Psoas muscle (tissue), 8 donors: ENCODE data around the gene EHMT1. TPM values are rescaled to one million over a fixed set of nuclear protein-coding genes. Genes with fewer than 3 reads are reported as not detected.

Source experiments
- ATAC-seq, 4 donors: fragments of 200-7000 bp; cut with Tn5 transposase; one replicate each; pipeline ENCODE4 v1.9.1; 2020; ENCODE audit warnings: moderate library complexity in 3 of 4, mild to moderate bottlenecking in 2 of 4
- DNase-seq, 2 donors: peaks; one replicate each; pipeline ENCODE4 v3.0.0-alpha.2; 2020
- H3K27ac ChIP-seq: fragments of 200-600 bp; one replicate; pipeline ENCODE4 v1.8.0; 2022
- H3K27me3 ChIP-seq, 3 donors: fragments of 200-600 bp in 1 of 3; one replicate each; pipeline versions ENCODE4 v1.6.1 to v1.8.0; 2013 to 2022; ENCODE audit warnings: low read length in 2 of 3, mild to moderate bottlenecking in 2 of 3, moderate library complexity in 1 of 3; ENCODE audit not compliant: insufficient read depth in 3 of 3
- H3K36me3 ChIP-seq, 2 donors: fragments of 200-600 bp in 1 of 2; one replicate each; pipeline versions ENCODE4 v1.6.1 to v1.8.0; 2013 to 2022; ENCODE audit warnings: low read depth in 1 of 2, mild to moderate bottlenecking in 1 of 2, moderate library complexity in 1 of 2; ENCODE audit not compliant: insufficient read depth in 1 of 2
- H3K4me1 ChIP-seq: fragments of 200-600 bp; one replicate; pipeline ENCODE4 v1.8.0; 2022
- H3K4me3 ChIP-seq: fragments of 200-600 bp; one replicate; pipeline ENCODE4 v1.8.0; 2022; ENCODE audit warnings: mild to moderate bottlenecking
- H3K9me3 ChIP-seq: fragments of 200-600 bp; one replicate; pipeline ENCODE4 v1.8.0; 2022
- CTCF ChIP-seq: fragments of 200-600 bp; IDR thresholded peaks from one replicate; pipeline ENCODE4 v1.8.0; 2022; ENCODE audit warnings: antibody characterized with exemption
- WGBS, 3 donors: extraction: QIAGEN DNeasy Blood & Tissue Kit; methylation state at CpG; one replicate each; pipeline versions ENCODE4 v1.1.6 to v1.1.7; 2013; 5-methylcytosine and 5-hydroxymethylcytosine counted together
- intact Hi-C, 2 donors: fragments of 100-400 bp; cut with DNase I; formaldehyde crosslinking; loops; one replicate each; pipeline versions ENCODE4 v1.11.0 to v1.14.2; 2022
- polyA plus RNA-seq, 3 donors: library from polyadenylated mRNA; stranded (reverse); fragments of 200-250 nt; gene quantifications; one replicate each; pipeline ENCODE4 v1.2.3, GENCODE V29; 2013
- total RNA-seq, 4 donors: library from RNA; stranded (reverse); fragmentation: NEBNext Ultra II Directional in 2 of 4; extraction: Animal tissue kit (Norgen Biotek cat#: 25700) in 2 of 4; gene quantifications; one replicate each; pipeline versions ENCODE4 v1.2.1 to v1.2.4, GENCODE V29; 2021 to 2023
- donor health status: healthy with polysubstance abuse.
- donor health status: DM: no; HTN: no; CAD: no; lungs with moderate emphysema.
- donor health status: Bipolar disorder and iron deficiency.
- donor health status: healthy.
- donor health status: DM: yes; HTN: yes; CAD: no.
- donor health status: DM: no; HTN: no; CAD: no.
- donor health status: DM: no; HTN: no; CAD: no.
- donor health status: DM: yes; HTN: yes; CAD: no.

Gene EHMT1
- total and polyA plus RNA-seq, 7 donors, result 29.0 to 49.6 (median 31.2) TPM

- no peaks in the 10 kb centered on the region for H3K9me3 ChIP-seq
- DNase-seq, result no peak
- TF ChIP-seq CTCF, result no peak
Measured at GRCh38 chr9:137814436-137814835, 195.6 kb downstream of the EHMT1 start.

GRCh38 chr9:137814841-137815240, 196.0 kb downstream of the EHMT1 start:
- Histone ChIP-seq H3K27ac (no peak overlapping the region), H3K36me3 (peaks cover 9 to 73% of the 10 kb centered on the region in 2 donors), H3K27me3 (no peaks in the 10 kb centered on the region), H3K4me3 (no peak overlapping the region), H3K4me1 (no peaks in the 10 kb centered on the region), H3K9me3 (no peaks in the 10 kb centered on the region)
- no peak for DNase-seq
- WGBS, 3 donors, result 94 to 97% (median 96%) methylated on average over 11 of the region's 11 CpGs
- ATAC-seq, result no peak
- intact Hi-C loops, result no loop called here
- no peak for TF ChIP-seq CTCF

More at GRCh38 chr9:137814436-137814835, 195.6 kb downstream of the EHMT1 start:
- H3K27me3 ChIP-seq, result no peaks in the 10 kb centered on the region
- intact Hi-C loops, result no loop called here
- no peak overlapping the region for H3K4me3 ChIP-seq
- no peaks in the 10 kb centered on the region for H3K4me1 ChIP-seq
- peaks cover 9 to 72% of the 10 kb centered on the region in 2 donors for H3K36me3 ChIP-seq
- no peak overlapping the region for H3K27ac ChIP-seq
- WGBS, 3 donors, result 96 to 99% (median 96%) methylated on average over 23 of the region's 23 CpGs
- no peak for ATAC-seq

- Histone ChIP-seq H3K36me3 (peaks cover 9 to 80% of the 10 kb centered on the region in 2 donors), H3K9me3 (no peaks in the 10 kb centered on the region), H3K27me3 (no peaks in the 10 kb centered on the region), H3K4me1 (no peaks in the 10 kb centered on the region), H3K4me3 (no peak overlapping the region), H3K27ac (no peak overlapping the region)
- DNase-seq (no peak), ATAC-seq (peak in 1 of 4 donors; percentile 15)
- TF ChIP-seq CTCF, result no peak
- 95 to 97% (median 96%) methylated on average over 30 of the region's 30 CpGs for WGBS, 3 donors
- intact Hi-C loops, result no loop called here
Measured at GRCh38 chr9:137815256-137816255, 196.8 kb downstream of the EHMT1 start.

- Histone ChIP-seq H3K4me3 (no peak overlapping the region), H3K27ac (no peak overlapping the region), H3K4me1 (no peaks in the 10 kb centered on the region), H3K27me3 (no peaks in the 10 kb centered on the region), H3K9me3 (no peaks in the 10 kb centered on the region), H3K36me3 (peaks cover 9 to 84% of the 10 kb centered on the region in 2 donors)
- no peak for DNase-seq
- no peak for TF ChIP-seq CTCF
- intact Hi-C loops, result no loop called here
- ATAC-seq, result no peak
- WGBS, 3 donors, result 96 to 97% (median 97%) methylated on average over 22 of the region's 22 CpGs
Measured at GRCh38 chr9:137816531-137817235, 197.9 kb downstream of the EHMT1 start.
